DOHH2 (cell line): Measurements from ENCODE around the gene GJB2.
"Not testable (repeated sequence)": the region's sequence is repeated elsewhere in the genome, so short reads cannot be mapped to it uniquely, and the experiment has no call there.

Experiments
- H3F3A ChIP-seq: fragments of 200-600 bp; sonication (generic), shearing (Covaris generic); 2 replicates; pipeline ENCODE4 v1.6.0; 2016; ENCODE audit warnings: antibody characterized with exemption, mild to moderate bottlenecking; ENCODE audit not compliant: control insufficient read depth, insufficient read depth
- H3K27ac ChIP-seq: fragments of 200-600 bp; sonication (generic); 2 replicates; pipeline ENCODE4 v1.5.1; 2014; ENCODE audit warnings: low read depth, mild to moderate bottlenecking, low read length, moderate library complexity
- H3K27me3 ChIP-seq: fragments of 200-600 bp; sonication (generic); 2 replicates; pipeline ENCODE4 v1.6.1; 2014; ENCODE audit warnings: mild to moderate bottlenecking, low read length, mixed read lengths; ENCODE audit not compliant: control insufficient read depth
- H3K36me3 ChIP-seq: fragments of 200-600 bp; sonication (generic); 2 replicates; pipeline ENCODE4 v1.6.1; 2014; ENCODE audit warnings: mild to moderate bottlenecking, low read length, moderate library complexity, mixed read lengths; ENCODE audit not compliant: control insufficient read depth
- H3K4me1 ChIP-seq: fragments of 200-600 bp; sonication (generic); 2 replicates; pipeline ENCODE4 v1.6.1; 2014; ENCODE audit warnings: mild to moderate bottlenecking, low read length, mixed read lengths; ENCODE audit not compliant: control insufficient read depth
- H3K4me2 ChIP-seq: fragments of 200-600 bp; sonication (generic); 2 replicates; pipeline ENCODE4 v1.6.0; 2014; ENCODE audit warnings: mild to moderate bottlenecking, low read length, moderate library complexity
- H3K4me3 ChIP-seq: fragments of 200-600 bp; sonication (generic); 2 replicates; pipeline ENCODE4 v1.5.1; 2014; ENCODE audit warnings: mild to moderate bottlenecking, low read length, mixed read lengths
- H3K79me2 ChIP-seq: fragments of 200-600 bp; sonication (generic); 2 replicates; pipeline ENCODE4 v1.6.1; 2014; ENCODE audit warnings: mild to moderate bottlenecking, low read length, mixed read lengths; ENCODE audit not compliant: control insufficient read depth
- H3K9me2 ChIP-seq: fragments of 200-600 bp; sonication (generic); replicated peaks from 2 replicates; pipeline ENCODE4 v1.6.1; 2014; ENCODE audit warnings: mild to moderate bottlenecking, low read length, mixed read lengths; ENCODE audit not compliant: control insufficient read depth
- H3K9me3 ChIP-seq: fragments of 200-600 bp; sonication (generic); 2 replicates; pipeline ENCODE4 v1.6.1; 2014; ENCODE audit warnings: antibody characterized with exemption, low read length, mixed read lengths; ENCODE audit not compliant: control insufficient read depth, insufficient read depth
- H4K20me1 ChIP-seq: fragments of 200-600 bp; sonication (generic); 2 replicates; pipeline ENCODE4 v1.6.0; 2014; ENCODE audit warnings: low read depth, mild to moderate bottlenecking, antibody characterized with exemption, low read length, moderate library complexity; ENCODE audit not compliant: control insufficient read depth, insufficient read depth
- EZH2phosphoT487 ChIP-seq: fragments of 200-600 bp; sonication (generic); IDR thresholded peaks from 2 replicates; pipeline ENCODE4 v1.6.1; 2017; ENCODE audit warnings: borderline replicate concordance, mild to moderate bottlenecking, antibody characterized with exemption, low read length, moderate library complexity, mixed read lengths
- TF ChIP-seq, protein P1 (sequence below): fragments of 200-600 bp; sonication (generic); IDR thresholded peaks from one replicate; pipeline ENCODE4 v1.5.1; 2014; ENCODE audit warnings: antibody characterized with exemption, mild to moderate bottlenecking, low read depth, low read length; ENCODE audit not compliant: poor library complexity, severe bottlenecking

GJB2 gene

DNA sequence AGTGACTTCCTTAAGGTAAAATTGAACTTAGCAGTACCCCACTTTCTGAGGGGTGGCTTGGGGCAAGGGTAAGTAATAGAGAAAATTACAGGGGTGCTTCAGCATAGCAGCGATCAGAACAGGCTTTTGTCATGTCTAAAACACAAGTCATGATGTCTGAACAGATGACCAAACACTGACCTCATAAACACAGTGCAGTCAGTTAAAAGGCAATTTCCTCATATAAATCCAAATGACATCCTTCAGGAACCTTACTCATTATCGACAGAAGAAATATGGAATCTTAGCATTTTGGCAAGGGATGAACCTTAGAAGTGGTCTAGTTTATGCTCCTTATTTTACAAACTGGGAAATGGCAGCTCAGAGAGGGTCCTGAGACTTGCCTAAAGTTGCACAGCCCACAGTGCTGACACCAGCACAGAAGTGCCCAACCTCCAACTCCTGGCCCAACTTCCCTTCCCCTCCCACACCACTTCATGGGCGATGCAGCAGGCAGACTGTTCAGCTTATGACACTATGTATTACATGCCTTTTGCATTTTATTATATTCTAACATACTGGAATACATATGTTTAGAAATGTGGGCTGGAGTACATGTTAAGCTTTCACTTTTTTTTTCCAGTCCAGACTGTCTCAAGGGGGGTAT lies 35.5 kb downstream of the GJB2 start:
- Histone ChIP-seq H3K36me3 (no peaks in the 10 kb centered on the region), H3K4me3 (no peak overlapping the region), H3K4me1 (peaks cover 12% of the 10 kb centered on the region), H3K27me3 (peaks cover 42% of the 10 kb centered on the region), H3K79me2 (no peaks in the 10 kb centered on the region), H3K9me3 (no peaks in the 10 kb centered on the region), H3K27ac (no peak overlapping the region), H3K4me2 (no peak overlapping the region), H3F3A (0 out of 2 replicates have a peak, but pooled peaks cover 3% of the 10 kb centered on the region), H3K9me2 (no peaks in the 10 kb centered on the region), H4K20me1 (peaks cover 4% of the 10 kb centered on the region; the same call in 1 of the 2 replicates)
- TF ChIP-seq, protein P1, sequence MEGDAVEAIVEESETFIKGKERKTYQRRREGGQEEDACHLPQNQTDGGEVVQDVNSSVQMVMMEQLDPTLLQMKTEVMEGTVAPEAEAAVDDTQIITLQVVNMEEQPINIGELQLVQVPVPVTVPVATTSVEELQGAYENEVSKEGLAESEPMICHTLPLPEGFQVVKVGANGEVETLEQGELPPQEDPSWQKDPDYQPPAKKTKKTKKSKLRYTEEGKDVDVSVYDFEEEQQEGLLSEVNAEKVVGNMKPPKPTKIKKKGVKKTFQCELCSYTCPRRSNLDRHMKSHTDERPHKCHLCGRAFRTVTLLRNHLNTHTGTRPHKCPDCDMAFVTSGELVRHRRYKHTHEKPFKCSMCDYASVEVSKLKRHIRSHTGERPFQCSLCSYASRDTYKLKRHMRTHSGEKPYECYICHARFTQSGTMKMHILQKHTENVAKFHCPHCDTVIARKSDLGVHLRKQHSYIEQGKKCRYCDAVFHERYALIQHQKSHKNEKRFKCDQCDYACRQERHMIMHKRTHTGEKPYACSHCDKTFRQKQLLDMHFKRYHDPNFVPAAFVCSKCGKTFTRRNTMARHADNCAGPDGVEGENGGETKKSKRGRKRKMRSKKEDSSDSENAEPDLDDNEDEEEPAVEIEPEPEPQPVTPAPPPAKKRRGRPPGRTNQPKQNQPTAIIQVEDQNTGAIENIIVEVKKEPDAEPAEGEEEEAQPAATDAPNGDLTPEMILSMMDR = no peak

DNA sequence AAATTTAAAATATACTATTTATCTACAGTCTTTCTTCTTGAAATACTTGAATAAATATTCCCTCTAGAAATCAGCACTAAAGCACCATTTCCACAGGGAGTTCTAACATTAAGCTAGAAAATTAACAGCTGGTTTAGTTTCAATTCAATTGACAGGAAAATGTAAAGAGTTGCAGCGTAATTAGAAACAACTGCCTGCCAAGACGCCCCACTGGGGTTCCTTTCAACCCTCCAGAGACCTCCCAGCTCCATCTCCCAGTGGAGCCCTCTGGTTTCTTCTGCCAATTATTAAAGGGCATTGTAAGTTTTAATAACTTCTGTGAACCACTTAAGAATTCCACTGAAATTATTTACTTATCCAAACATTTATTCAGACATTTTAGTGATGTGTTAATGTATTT lies 36.0 kb downstream of the GJB2 start:
- Histone ChIP-seq H3K9me3 (no peaks in the 10 kb centered on the region), H3K27me3 (peaks cover 36% of the 10 kb centered on the region), H3K36me3 (no peaks in the 10 kb centered on the region), H3K4me2 (no peak overlapping the region), H3F3A (0 out of 2 replicates have a peak, but pooled peaks cover 3% of the 10 kb centered on the region), H3K4me1 (peaks cover 9% of the 10 kb centered on the region), H3K79me2 (no peaks in the 10 kb centered on the region), H3K27ac (no peak overlapping the region), H3K4me3 (no peak overlapping the region), H4K20me1 (peaks cover 1% of the 10 kb centered on the region; the same call in 1 of the 2 replicates), H3K9me2 (no peaks in the 10 kb centered on the region)
- TF ChIP-seq, protein P1 = no peak
- no peak for TF ChIP-seq EZH2phosphoT487

DNA sequence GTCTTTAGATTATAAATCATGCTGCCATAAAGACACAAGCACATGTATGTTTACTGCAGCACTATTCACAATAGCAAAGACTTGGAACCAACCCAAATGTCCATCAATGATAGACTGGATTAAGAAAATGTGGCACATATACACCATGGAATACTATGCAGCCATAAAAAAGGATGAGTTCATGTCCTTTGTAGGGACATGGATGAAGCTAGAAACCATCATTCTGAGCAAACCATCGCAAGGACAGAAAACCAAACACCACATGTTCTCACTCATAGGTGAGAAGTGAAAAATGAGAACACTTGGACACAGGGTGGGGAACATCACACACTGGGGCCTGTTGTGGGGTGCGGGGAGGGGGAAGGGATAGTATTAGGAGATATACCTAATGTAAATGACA lies 39.4 kb downstream of the GJB2 start:
- not testable (repeated sequence) for H3F3A ChIP-seq, H3K79me2 ChIP-seq, H3K9me3 ChIP-seq, H3K27me3 ChIP-seq, H4K20me1 ChIP-seq, H3K4me1 ChIP-seq, H3K36me3 ChIP-seq, H3K4me3 ChIP-seq, H3K9me2 ChIP-seq, H3K27ac ChIP-seq, H3K4me2 ChIP-seq

DNA sequence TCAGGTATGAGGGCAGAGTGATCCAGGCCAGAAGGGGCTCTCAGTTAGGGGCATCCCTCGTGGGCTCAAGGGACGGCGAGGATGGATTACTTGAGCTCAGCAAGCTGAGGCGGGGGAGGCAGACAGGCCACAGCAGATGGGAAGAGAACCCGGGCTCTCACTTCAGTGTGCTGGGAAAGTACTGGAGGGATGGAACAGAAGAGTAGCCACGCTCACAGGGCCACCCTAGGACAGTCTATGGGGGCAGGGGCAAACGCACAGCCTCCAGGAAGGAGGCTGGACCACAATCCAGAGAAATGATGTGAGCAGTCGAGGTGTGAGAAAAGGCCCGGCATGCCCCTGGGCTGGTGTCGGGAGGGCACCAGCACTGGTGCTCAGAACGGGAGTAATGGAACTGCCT lies 41.1 kb downstream of the GJB2 start:
- H3K4me3 ChIP-seq = no peak overlapping the region
- no peaks in the 10 kb centered on the region for H4K20me1 ChIP-seq
- no peak overlapping the region for H3K27ac ChIP-seq
- peaks cover 7% of the 10 kb centered on the region for H3K27me3 ChIP-seq
- H3K79me2 ChIP-seq = no peaks in the 10 kb centered on the region
- no peak overlapping the region for H3K4me2 ChIP-seq
- TF ChIP-seq, protein P1 = no peak
- no peak for TF ChIP-seq EZH2phosphoT487
- H3K4me1 ChIP-seq = no peaks in the 10 kb centered on the region
- H3F3A ChIP-seq = no peaks in the 10 kb centered on the region
- H3K9me2 ChIP-seq = no peaks in the 10 kb centered on the region
- no peaks in the 10 kb centered on the region for H3K9me3 ChIP-seq
- H3K36me3 ChIP-seq = no peaks in the 10 kb centered on the region
